Small intestine (tissue), 16 donors: ENCODE data around the gene AP1AR. TPM values are rescaled to one million over a fixed set of nuclear protein-coding genes. Genes with fewer than 3 reads are reported as not detected.

ENCODE experiments used
- DNase-seq, 2 donors: peaks; one replicate each; pipeline versions ENCODE4 v3.0.0 to v3.0.0-alpha.2; 2013
- FAIRE-seq: peaks from 2 replicates; lab custom pipeline; 2012; peaks lifted over from hg19 to GRCh38; lab: Jason Lieb, UNC
- H3K27ac ChIP-seq, 3 donors: one replicate each; pipeline ENCODE4 v1.5.1; 2013; ENCODE audit warnings: low read length in 2 of 3, mild to moderate bottlenecking in 2 of 3, control low read depth in 1 of 3, inconsistent platforms in 1 of 3, low read depth in 1 of 3, moderate library complexity in 1 of 3
- H3K27me3 ChIP-seq, 3 donors: one replicate each; pipeline ENCODE4 v1.6.1; 2013; ENCODE audit warnings: low read length in 3 of 3, inconsistent platforms in 1 of 3; ENCODE audit not compliant: control insufficient read depth in 3 of 3, insufficient read depth in 3 of 3
- H3K36me3 ChIP-seq, 3 donors: one replicate each; pipeline ENCODE4 v1.6.1; 2013; ENCODE audit warnings: low read length in 3 of 3, inconsistent platforms in 1 of 3, low read depth in 1 of 3, mild to moderate bottlenecking in 1 of 3, moderate library complexity in 1 of 3; ENCODE audit not compliant: control insufficient read depth in 3 of 3, insufficient read depth in 2 of 3
- H3K4me1 ChIP-seq, 3 donors: one replicate each; pipeline ENCODE4 v1.6.1; 2013; ENCODE audit warnings: low read length in 2 of 3, inconsistent platforms in 1 of 3, low read depth in 1 of 3, mild to moderate bottlenecking in 1 of 3, moderate library complexity in 1 of 3; ENCODE audit not compliant: control insufficient read depth in 3 of 3, insufficient read depth in 2 of 3
- H3K4me3 ChIP-seq, 3 donors: one replicate each; pipeline ENCODE4 v1.5.1; 2013; ENCODE audit warnings: low read length in 3 of 3, control low read depth in 1 of 3, inconsistent platforms in 1 of 3, low read depth in 1 of 3, mild to moderate bottlenecking in 1 of 3, moderate library complexity in 1 of 3
- H3K9me3 ChIP-seq, 2 donors: one replicate each; pipeline ENCODE4 v1.6.1; 2013; ENCODE audit warnings: low read depth in 1 of 2, low read length in 1 of 2; ENCODE audit not compliant: control insufficient read depth in 2 of 2, insufficient read depth in 1 of 2
- WGBS, 3 donors: extraction: QIAGEN DNeasy Blood & Tissue Kit; methylation state at CpG; one replicate each; pipeline ENCODE4 v1.1.7; 2013; 5-methylcytosine and 5-hydroxymethylcytosine counted together
- long read RNA-seq, 10 donors: transcript quantifications; one replicate each; lab custom pipeline, GENCODE V29; 2026
- polyA plus RNA-seq, 4 donors: library from polyadenylated mRNA; stranded (reverse) in 3 of 4; unstranded in 1 of 4; fragments of 200-250 nt in 3 of 4; fragments of 120-200 nt in 1 of 4; gene quantifications; one replicate each; pipeline versions ENCODE4 v1.2.1 to v1.2.3, GENCODE V29; 2013
- donor health status: healthy with polysubstance abuse.
- donor health status: control.
- donor health status: control.
- donor health status: Bipolar disorder and iron deficiency.
- donor health status: healthy.

AP1AR gene
- polyA plus RNA-seq: 10 to 100 TPM; 16.8 to 51.6 (median 26.3) TPM
- long read RNA-seq, donor 1, transcript AP1AR-201 (10 exons, 2,902 nt): major isoform, 28 of 53 reads
- long read RNA-seq, donor 1, partial matches to known transcripts: 17 of 53 reads
- long read RNA-seq, donor 1, other reads (novel, unspliced or antisense): 5 of 53 reads
- long read RNA-seq, donor 2, partial matches to known transcripts: 0 of 6 reads
- long read RNA-seq, donor 2, other reads (novel, unspliced or antisense): 0 of 6 reads
- long read RNA-seq, donor 3, partial matches to known transcripts: 0 of 4 reads
- long read RNA-seq, donor 3, other reads (novel, unspliced or antisense): 0 of 4 reads
- long read RNA-seq, donor 4: 0 reads
- long read RNA-seq, donor 5, partial matches to known transcripts: 7 of 8 reads
- long read RNA-seq, donor 5, other reads (novel, unspliced or antisense): 0 of 8 reads
- long read RNA-seq, donor 6, transcript AP1AR-201 (10 exons, 2,902 nt): major isoform, 9 of 11 reads
- long read RNA-seq, donor 6, partial matches to known transcripts: 0 of 11 reads
- long read RNA-seq, donor 6, other reads (novel, unspliced or antisense): 0 of 11 reads
- long read RNA-seq, donor 7, transcript AP1AR-201 (10 exons, 2,902 nt): major isoform, 9 of 13 reads
- long read RNA-seq, donor 7, partial matches to known transcripts: 0 of 13 reads
- long read RNA-seq, donor 7, other reads (novel, unspliced or antisense): 0 of 13 reads
- long read RNA-seq, donor 8: 0 reads
- long read RNA-seq, donor 9, partial matches to known transcripts: 0 of 3 reads
- long read RNA-seq, donor 9, other reads (novel, unspliced or antisense): 0 of 3 reads
- long read RNA-seq, donor 10, partial matches to known transcripts: 60 of 60 reads
- long read RNA-seq, donor 10, other reads (novel, unspliced or antisense): 0 of 60 reads

GRCh38 chr4:112231779-112232713, at the start of gene AP1AR:
Gene AP1AR (plus strand): TSS chr4:112231787. CDS start chr4:112232092, 305 bp downstream.
- H3K4me3 ChIP-seq: peak within 1 kb of the TSS; percentile 68 to 98 (median 95)
- WGBS, 3 donors: 0% methylated on average over 41 to 70 of the region's 70 CpGs
- FAIRE-seq (no peak), DNase-seq (peak; percentile 76 to 93)
- no peaks in the 10 kb centered on the region for H3K27me3 ChIP-seq
- H3K36me3 ChIP-seq: peaks cover 0 to 4% (median 0%) of the 10 kb centered on the region in 3 donors
- no peaks in the 10 kb centered on the region for H3K9me3 ChIP-seq
- H3K27ac ChIP-seq: peak within 1 kb of the TSS; percentile 97 to 100 (median 99)
- no peaks in the 10 kb centered on the region for H3K4me1 ChIP-seq

GRCh38 chr4:112182604-112183003, 49.0 kb upstream of the AP1AR start:
- Histone ChIP-seq H3K36me3 (no peaks in the 10 kb centered on the region), H3K4me3 (no peak overlapping the region), H3K27me3 (no peaks in the 10 kb centered on the region), H3K4me1 (no peaks in the 10 kb centered on the region), H3K9me3 (no peaks in the 10 kb centered on the region), H3K27ac (no peak overlapping the region)
- DNase-seq: no peak
- no peak for FAIRE-seq
- WGBS, 3 donors: 60 to 70% (median 66%) methylated on average over 3 of the region's 3 CpGs

GRCh38 chr4:112183252-112183651, 48.3 kb upstream of the AP1AR start:
- Histone ChIP-seq H3K9me3 (no peaks in the 10 kb centered on the region), H3K4me3 (no peak overlapping the region), H3K4me1 (no peaks in the 10 kb centered on the region), H3K27ac (no peak overlapping the region), H3K36me3 (no peaks in the 10 kb centered on the region), H3K27me3 (no peaks in the 10 kb centered on the region)
- DNase-seq (no peak), FAIRE-seq (no peak)
- 75 to 78% (median 77%) methylated on average over 2 of the region's 2 CpGs for WGBS, 3 donors

- Histone ChIP-seq H3K27me3 (no peaks in the 10 kb centered on the region), H3K4me1 (no peaks in the 10 kb centered on the region), H3K27ac (no peak overlapping the region), H3K9me3 (no peaks in the 10 kb centered on the region), H3K4me3 (no peak overlapping the region), H3K36me3 (no peaks in the 10 kb centered on the region)
- no peak for DNase-seq
- WGBS, 3 donors: 94 to 100% (median 100%) methylated on average over 1 of the region's 1 CpG
- FAIRE-seq: no peak
These were observed 47.1 kb upstream of the AP1AR start for GRCh38 chr4:112184438-112184837.

GRCh38 chr4:112185334-112185733, 46.3 kb upstream of the AP1AR start:
- 84 to 93% (median 91%) methylated on average over 2 of the region's 2 CpGs for WGBS, 3 donors
- no peak for FAIRE-seq

GRCh38 chr4:112185740-112186670, 45.6 kb upstream of the AP1AR start:
- no peaks in the 10 kb centered on the region for H3K27me3 ChIP-seq
- FAIRE-seq: no peak
- WGBS, 3 donors: 83 to 84% (median 83%) methylated on average over 8 of the region's 8 CpGs

More at GRCh38 chr4:112185334-112185733, 46.3 kb upstream of the AP1AR start:
- H3K27me3 ChIP-seq: no peaks in the 10 kb centered on the region
- no peak overlapping the region for H3K4me3 ChIP-seq
- no peaks in the 10 kb centered on the region for H3K4me1 ChIP-seq
- H3K36me3 ChIP-seq: no peaks in the 10 kb centered on the region
- H3K27ac ChIP-seq: no peak overlapping the region
- H3K9me3 ChIP-seq: no peaks in the 10 kb centered on the region
- no peak for DNase-seq

GRCh38 chr4:112189754-112190153, 41.8 kb upstream of the AP1AR start:
- DNase-seq (peak in 1 of 2 donors; percentile 4), FAIRE-seq (no peak)
- Histone ChIP-seq H3K9me3 (no peaks in the 10 kb centered on the region), H3K36me3 (no peaks in the 10 kb centered on the region), H3K27me3 (no peaks in the 10 kb centered on the region), H3K4me3 (no peak overlapping the region), H3K4me1 (no peaks in the 10 kb centered on the region), H3K27ac (no peak overlapping the region)
- WGBS, 3 donors: 56 to 72% (median 62%) methylated on average over 2 of the region's 2 CpGs

More at GRCh38 chr4:112185740-112186670, 45.6 kb upstream of the AP1AR start:
- no peak overlapping the region for H3K27ac ChIP-seq
- peak in 1 of 2 donors; percentile 21 for DNase-seq
- H3K36me3 ChIP-seq: no peaks in the 10 kb centered on the region
- no peak overlapping the region for H3K4me3 ChIP-seq
- H3K9me3 ChIP-seq: no peaks in the 10 kb centered on the region
- no peaks in the 10 kb centered on the region for H3K4me1 ChIP-seq
